Measurements from ENCODE around the gene TMC6. TPM values are rescaled to one million over a fixed set of nuclear protein-coding genes. Genes with fewer than 3 reads are reported as not detected.

TMC6 gene
- total RNA-seq, 2 donors from 2014 or later, result 36.1 to 65.2 TPM

DNA sequence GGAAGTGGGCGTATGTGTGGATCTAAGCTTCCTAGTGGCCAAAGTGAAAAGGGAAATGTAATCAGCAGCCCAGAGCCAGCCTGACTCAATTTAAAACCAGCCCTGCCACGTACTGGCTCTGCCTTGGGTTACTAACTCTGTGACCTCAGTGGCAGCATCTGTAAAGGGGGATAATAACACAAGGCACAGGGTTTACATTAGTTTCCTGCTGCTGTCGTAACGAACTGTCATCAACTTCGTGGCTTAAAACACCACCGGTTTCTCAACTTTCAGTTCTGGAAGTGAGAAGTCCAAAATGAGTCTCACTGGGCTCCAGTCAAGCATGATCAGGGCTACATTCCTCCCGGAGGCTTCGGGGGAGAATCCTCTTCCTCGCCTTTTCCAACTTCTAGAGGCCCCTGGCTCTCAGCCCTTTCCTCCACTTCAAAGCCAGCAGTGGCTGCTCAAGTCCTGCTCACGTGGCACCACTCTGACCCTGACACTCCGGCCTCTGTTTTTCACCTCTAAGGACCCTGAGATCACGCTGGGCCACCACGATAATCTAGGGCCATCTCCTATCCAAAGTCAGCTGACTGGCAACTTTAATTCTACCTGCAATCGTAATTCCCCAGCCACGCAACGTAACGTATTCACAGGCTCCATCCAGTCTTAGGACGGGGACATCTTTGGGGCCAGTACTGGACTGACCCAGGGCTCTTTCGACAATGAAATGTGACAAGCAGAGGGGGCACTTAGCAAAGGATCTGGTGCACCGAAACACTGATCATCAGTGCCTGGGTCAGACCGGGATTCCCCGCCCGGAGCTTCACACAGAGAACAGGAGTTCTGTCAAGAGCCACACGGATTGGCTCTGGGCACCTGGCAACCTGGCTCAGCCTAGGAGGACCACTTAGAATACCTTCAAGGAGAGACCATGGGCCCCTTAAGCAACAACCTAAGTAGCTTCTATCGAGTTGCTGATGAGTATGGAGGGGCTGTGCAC is 14.5 kb downstream of the TMC6 start:
- intact Hi-C loops (cut with DNase I), result loop anchor here (2.0 to 5.0 kb wide), 2 partner anchors 63 to 138 kb away; no protein-coding TSS in a partner anchor
- no peaks in the 10 kb centered on the region for H3K36me3 ChIP-seq

DNA sequence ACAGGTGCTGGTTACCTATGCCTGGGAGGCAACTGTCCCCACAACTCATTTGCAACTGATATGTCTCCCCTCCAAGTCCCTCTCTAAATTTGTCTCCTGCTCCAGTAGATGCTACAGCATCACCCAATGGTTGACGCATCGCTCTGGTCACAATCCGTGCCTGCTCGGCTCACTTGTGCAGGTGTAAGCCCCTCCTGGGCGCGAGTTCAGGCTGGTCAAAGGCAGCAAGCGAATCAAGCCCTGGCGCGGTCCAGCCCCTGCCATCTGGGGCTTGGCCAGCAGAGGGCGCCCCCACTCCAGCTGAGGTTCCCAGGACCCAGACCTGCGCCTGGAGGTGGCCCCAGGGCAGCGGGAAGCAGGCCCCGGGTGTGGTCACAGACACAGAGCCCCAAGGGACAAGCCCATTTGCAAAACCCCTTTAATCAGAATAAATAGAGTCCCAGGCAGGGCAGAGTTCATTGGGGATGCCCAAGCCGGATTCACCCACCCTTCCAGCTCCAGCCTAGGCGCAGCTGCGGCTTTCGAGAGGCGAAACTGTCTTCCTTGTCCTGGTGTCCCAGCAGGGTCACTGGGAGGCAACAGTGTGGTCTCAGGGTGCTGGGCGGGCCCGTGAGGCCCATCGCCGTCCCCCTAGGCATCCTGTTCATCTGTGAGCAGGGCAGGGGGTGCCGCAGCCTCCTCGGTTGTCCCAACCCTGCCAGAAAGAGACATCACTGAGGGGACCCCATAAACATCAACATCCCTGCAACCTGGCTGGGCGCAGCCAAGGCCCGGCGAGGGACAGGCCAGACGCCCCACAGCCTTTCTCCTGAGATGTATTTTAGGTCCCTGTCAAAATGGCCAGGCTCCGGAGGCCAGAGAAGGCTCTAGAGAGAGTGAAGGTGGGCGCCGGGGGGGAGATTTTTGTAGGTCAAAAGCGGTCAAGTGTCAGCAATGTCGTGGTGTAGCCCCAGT is 15.8 kb downstream of the TMC6 start:
- no peaks in the 10 kb centered on the region for H3K27me3 ChIP-seq (replicated peaks; ENCODE audit: insufficient read depth)
- peaks cover 24% of the 10 kb centered on the region for H3K4me1 ChIP-seq (replicated peaks)
- no peak overlapping the region for H3K4me3 ChIP-seq
- WGBS, result 52% methylated on average over 33 of the region's 33 CpGs
- H3K27ac ChIP-seq, result peak overlapping the region in 1 of 2 donors; percentile 89
- no peaks in the 10 kb centered on the region for H3K9me3 ChIP-seq
- H3K36me3 ChIP-seq, result no peaks in the 10 kb centered on the region
- intact Hi-C loops (cut with DNase I), result loop anchor here (2.0 to 5.0 kb wide), 2 partner anchors 64 to 140 kb away; no protein-coding TSS in a partner anchor
- DNase-seq (ENCODE audit: low spot score), result peak; percentile 50
- TF ChIP-seq POLR2A (IDR thresholded peaks at IDR 0.05) (no peak), CTCF (IDR thresholded peaks at IDR 0.05) (peak; percentile 97 to 100 (median 98))

More for the DNA sequence above, 14.5 kb downstream of the TMC6 start:
- no peaks in the 10 kb centered on the region for H3K9me3 ChIP-seq
- DNase-seq (ENCODE audit: low spot score), result no peak
- WGBS, result 86% methylated on average over 25 of the region's 25 CpGs
- no peak for TF ChIP-seq POLR2A (IDR thresholded peaks at IDR 0.05)
- TF ChIP-seq POLR2AphosphoS5 (IDR thresholded peaks at IDR 0.05), result no peak
- TF ChIP-seq CTCF (IDR thresholded peaks at IDR 0.05), result no peak
- H3K4me1 ChIP-seq (replicated peaks), result peaks cover 25% of the 10 kb centered on the region
- no peaks in the 10 kb centered on the region for H3K27me3 ChIP-seq (replicated peaks; ENCODE audit: insufficient read depth)
- no peak overlapping the region for H3K4me3 ChIP-seq
- peak overlapping the region; percentile 75 to 89 for H3K27ac ChIP-seq

DNA sequence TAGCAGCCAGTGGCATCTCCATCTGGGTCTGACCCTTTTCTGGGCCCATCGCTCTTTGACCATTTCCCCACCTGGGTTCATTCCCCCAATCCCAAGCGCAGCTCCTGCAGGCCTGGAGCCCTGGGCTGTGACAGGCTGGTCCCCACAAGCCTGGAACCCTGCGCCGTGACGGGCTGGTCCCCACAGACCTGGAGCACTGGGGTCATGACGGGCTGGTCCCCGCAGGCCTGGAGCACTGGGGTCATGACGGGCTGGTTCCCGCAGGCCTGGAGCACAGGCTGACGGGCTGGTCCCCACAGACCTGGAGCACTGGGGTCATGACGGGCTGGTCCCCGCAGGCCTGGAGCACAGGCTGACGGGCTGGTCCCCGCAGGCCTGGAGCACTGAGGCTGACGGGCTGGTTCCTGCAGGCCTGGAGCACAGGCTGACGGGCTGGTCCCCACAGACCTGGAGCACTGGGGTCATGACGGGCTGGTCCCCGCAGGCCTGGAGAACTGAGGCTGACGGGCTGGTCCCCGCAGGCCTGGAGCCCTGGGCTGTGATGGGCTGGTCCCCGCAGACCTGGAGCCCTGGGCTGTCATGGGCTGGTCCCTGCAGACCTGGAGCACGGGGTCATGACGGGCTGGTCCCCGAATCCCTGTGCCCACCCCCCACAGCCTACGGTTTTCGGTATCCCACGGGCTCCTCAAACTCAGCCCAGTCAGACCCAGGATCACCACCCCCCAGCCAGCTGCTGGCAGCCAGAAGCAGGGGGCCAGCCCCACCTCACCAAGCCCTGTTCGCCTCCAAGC is 16.6 kb downstream of the TMC6 start:
- peaks cover 18% of the 10 kb centered on the region for H3K4me1 ChIP-seq (replicated peaks)
- H3K9me3 ChIP-seq, result no peaks in the 10 kb centered on the region
- TF ChIP-seq POLR2AphosphoS5 (IDR thresholded peaks at IDR 0.05) (no peak), POLR2A (IDR thresholded peaks at IDR 0.05) (no peak), CTCF (IDR thresholded peaks at IDR 0.05) (no peak)
- 90% methylated on average over 28 of the region's 28 CpGs for WGBS
- H3K27me3 ChIP-seq (replicated peaks; ENCODE audit: insufficient read depth), result no peaks in the 10 kb centered on the region
- H3K36me3 ChIP-seq, result no peaks in the 10 kb centered on the region
- H3K4me3 ChIP-seq, result no peak overlapping the region
- intact Hi-C loops (cut with DNase I), result loop anchor here (2.0 to 5.0 kb wide), 2 partner anchors 65 to 140 kb away; no protein-coding TSS in a partner anchor
- no peak overlapping the region for H3K27ac ChIP-seq
- DNase-seq (ENCODE audit: low spot score), result no peak

DNA sequence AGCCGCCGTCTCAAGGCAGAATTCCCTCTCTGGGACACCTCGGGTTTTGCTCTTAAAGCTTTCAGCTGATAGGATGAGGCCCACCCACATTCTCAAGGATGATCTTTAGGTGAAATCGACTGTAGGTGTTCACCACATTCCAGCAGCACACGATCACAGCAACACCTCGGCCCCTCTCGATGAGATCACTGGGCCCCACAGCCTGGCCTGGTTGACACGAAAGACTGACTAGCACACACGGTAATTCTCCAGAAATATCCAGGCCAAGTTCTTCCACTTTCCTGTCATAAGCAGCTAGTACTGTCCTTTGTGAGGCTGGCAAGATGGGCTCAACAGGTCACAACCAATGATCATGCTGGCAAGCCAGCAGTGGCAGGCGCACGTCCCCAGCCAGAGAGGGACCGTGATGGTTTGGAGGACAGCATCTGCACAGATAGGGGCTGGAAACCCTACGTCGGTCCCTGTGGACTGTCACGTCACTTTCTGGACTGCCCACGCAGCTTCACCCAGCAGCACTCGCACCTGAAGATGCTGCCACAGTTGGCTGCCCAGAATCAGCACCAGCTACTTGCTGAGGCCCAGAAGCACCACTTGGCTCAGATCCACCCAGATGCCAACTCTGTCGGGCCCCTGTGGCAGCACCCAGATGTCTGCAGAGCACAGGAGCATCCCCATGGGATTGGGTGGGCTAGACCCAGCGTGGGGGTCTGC is 17.4 kb downstream of the TMC6 start:
- intact Hi-C loops (cut with DNase I), result loop anchor here (5.0 kb wide), 1 partner anchor 141 kb away; no protein-coding TSS in a partner anchor
- Histone ChIP-seq H3K4me1 (replicated peaks) (peaks cover 18% of the 10 kb centered on the region), H3K4me3 (no peak overlapping the region), H3K36me3 (no peaks in the 10 kb centered on the region), H3K27ac (no peak overlapping the region), H3K9me3 (no peaks in the 10 kb centered on the region), H3K27me3 (replicated peaks; ENCODE audit: insufficient read depth) (no peaks in the 10 kb centered on the region)
- TF ChIP-seq POLR2AphosphoS5 (IDR thresholded peaks at IDR 0.05), result no peak
- TF ChIP-seq CTCF (IDR thresholded peaks at IDR 0.05), result no peak
- no peak for TF ChIP-seq POLR2A (IDR thresholded peaks at IDR 0.05)
- 81% methylated on average over 19 of the region's 19 CpGs for WGBS
- DNase-seq (ENCODE audit: low spot score), result no peak
